Right atrium auricular region (tissue), 2 donors: Measurements from ENCODE around the gene YAE1. TPM values are rescaled to one million over a fixed set of nuclear protein-coding genes. Genes with fewer than 3 reads are reported as not detected.

Source experiments
- DNase-seq: peaks from one replicate; pipeline ENCODE4 v3.0.0-alpha.2; 2019; ENCODE audit warnings: low spot score
- H3K27ac ChIP-seq, 2 donors: fragments of 200-600 bp; sonication (generic); 1 replicate in 1 of 2; 2 replicates in 1 of 2; pipeline ENCODE4 v1.5.1; 2016 to 2019
- H3K27me3 ChIP-seq, 2 donors: fragments of 200-600 bp; sonication (generic); one replicate each; pipeline versions ENCODE4 v1.5.1 to v1.6.0; 2017 to 2019
- H3K36me3 ChIP-seq: fragments of 200-600 bp; sonication (generic); one replicate; pipeline ENCODE4 v1.5.1; 2016
- H3K4me1 ChIP-seq, 2 donors: fragments of 200-600 bp; sonication (generic); one replicate each; pipeline versions ENCODE4 v1.5.1 to v1.6.0; 2017 to 2019
- H3K4me3 ChIP-seq, 2 donors: fragments of 200-600 bp; sonication (generic); 1 replicate in 1 of 2; 2 replicates in 1 of 2; pipeline ENCODE4 v1.5.1; 2017 to 2019; ENCODE audit warnings: mild to moderate bottlenecking in 1 of 2, moderate library complexity in 1 of 2
- H3K9me3 ChIP-seq, 2 donors: fragments of 200-600 bp; sonication (generic); one replicate each; pipeline ENCODE4 v1.5.1; 2019
- CTCF ChIP-seq, 2 donors: fragments of 200-600 bp; sonication (generic); IDR thresholded peaks; one replicate each; pipeline ENCODE4 v1.5.1; 2019; ENCODE audit warnings: antibody characterized with exemption in 2 of 2
- total RNA-seq, 2 donors: library from RNA; depleted of rRNA; stranded (reverse); fragments of >200 nt; gene quantifications; one replicate each; pipeline ENCODE4 v1.1.0, GENCODE V29; 2016

Gene YAE1
- total RNA-seq, 2 donors from 2014 or later = 16.3 to 18.6 TPM

DNA sequence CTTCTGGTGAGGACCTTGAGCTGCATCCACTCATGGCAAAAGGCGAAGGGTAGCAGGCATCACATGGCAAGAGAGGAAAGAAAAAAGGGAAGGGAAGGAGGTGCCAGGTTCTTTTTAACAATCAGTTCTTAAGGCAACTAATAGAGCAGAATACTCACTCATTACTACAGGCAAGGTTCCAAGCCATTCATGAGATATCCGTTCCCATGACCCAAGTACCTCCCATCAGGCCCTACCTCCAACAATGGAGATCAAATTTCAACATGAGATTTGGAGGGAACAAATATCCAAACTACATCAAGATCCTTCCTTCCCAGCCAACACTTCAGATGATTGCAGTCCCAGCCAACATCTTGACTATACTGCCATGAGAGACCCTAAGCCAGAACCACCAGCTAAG lies 38.9 kb upstream of the YAE1 start:
- DNase-seq = no peak
- Histone ChIP-seq H3K27ac (no peak overlapping the region), H3K4me1 (no peaks in the 10 kb centered on the region), H3K27me3 (no peaks in the 10 kb centered on the region), H3K36me3 (no peaks in the 10 kb centered on the region), H3K4me3 (no peak overlapping the region), H3K9me3 (no peaks in the 10 kb centered on the region)
- TF ChIP-seq CTCF (IDR thresholded peaks at IDR 0.05) = no peak

GRCh38 chr7:39527951-39528350 lies 38.3 kb upstream of the YAE1 start:
- no peak for DNase-seq
- Histone ChIP-seq H3K4me1 (no peaks in the 10 kb centered on the region), H3K36me3 (no peaks in the 10 kb centered on the region), H3K27ac (no peak overlapping the region), H3K27me3 (no peaks in the 10 kb centered on the region), H3K9me3 (no peaks in the 10 kb centered on the region), H3K4me3 (no peak overlapping the region)
- TF ChIP-seq CTCF (IDR thresholded peaks at IDR 0.05) = no peak

GRCh38 chr7:39528849-39529248 lies 37.4 kb upstream of the YAE1 start:
- Histone ChIP-seq H3K27me3 (no peaks in the 10 kb centered on the region), H3K4me3 (no peak overlapping the region), H3K27ac (no peak overlapping the region), H3K4me1 (no peaks in the 10 kb centered on the region), H3K9me3 (no peaks in the 10 kb centered on the region), H3K36me3 (no peaks in the 10 kb centered on the region)
- DNase-seq = no peak
- no peak for TF ChIP-seq CTCF (IDR thresholded peaks at IDR 0.05)

DNA sequence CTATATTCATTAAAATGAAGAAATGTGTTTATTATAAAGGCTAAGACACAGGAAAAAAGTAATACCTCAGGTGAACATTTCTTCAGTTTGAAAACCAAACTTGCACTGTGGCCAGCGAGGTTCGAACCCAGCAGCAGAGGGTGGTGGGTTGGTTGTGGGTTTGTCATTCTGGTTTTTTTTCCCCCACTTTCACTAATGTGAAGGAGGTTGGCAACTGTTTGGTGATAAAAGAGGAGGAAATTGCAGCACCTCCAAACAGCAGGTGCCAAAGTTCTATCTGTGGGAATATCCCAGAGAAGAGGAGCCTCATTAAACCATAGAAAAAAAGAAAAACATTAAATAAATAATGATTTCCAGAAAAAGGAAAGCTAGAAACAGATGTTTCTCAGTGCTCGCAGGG lies 36.6 kb upstream of the YAE1 start:
- Histone ChIP-seq H3K9me3 (no peaks in the 10 kb centered on the region), H3K27me3 (no peaks in the 10 kb centered on the region), H3K27ac (no peak overlapping the region), H3K36me3 (no peaks in the 10 kb centered on the region), H3K4me1 (no peaks in the 10 kb centered on the region), H3K4me3 (no peak overlapping the region)
- no peak for TF ChIP-seq CTCF (IDR thresholded peaks at IDR 0.05)
- DNase-seq = no peak

DNA sequence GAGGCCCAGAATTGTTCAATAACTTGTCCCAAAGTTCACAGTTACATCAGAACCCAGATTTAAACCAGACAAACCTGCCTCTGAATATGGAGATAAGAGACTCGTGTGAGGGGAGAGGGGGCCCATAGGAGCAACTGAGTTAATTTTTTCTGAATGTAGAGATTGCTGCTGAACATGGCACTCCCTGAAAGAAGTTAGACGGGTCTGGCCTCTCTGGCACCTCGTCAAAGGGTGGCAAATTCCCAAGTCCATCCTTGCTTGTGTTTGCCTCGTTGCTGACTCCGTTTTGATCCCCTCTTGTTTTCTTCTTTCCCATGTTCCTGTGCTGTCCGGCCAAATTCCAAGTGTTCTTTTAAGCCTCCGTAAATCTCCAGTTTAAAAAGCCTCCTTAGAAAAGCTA lies 35.2 kb upstream of the YAE1 start:
- no peak overlapping the region for H3K4me3 ChIP-seq
- no peaks in the 10 kb centered on the region for H3K36me3 ChIP-seq
- no peak for DNase-seq
- TF ChIP-seq CTCF (IDR thresholded peaks at IDR 0.05) = no peak
- no peaks in the 10 kb centered on the region for H3K4me1 ChIP-seq
- H3K27me3 ChIP-seq = no peaks in the 10 kb centered on the region
- H3K9me3 ChIP-seq = no peaks in the 10 kb centered on the region
- no peak overlapping the region for H3K27ac ChIP-seq

DNA sequence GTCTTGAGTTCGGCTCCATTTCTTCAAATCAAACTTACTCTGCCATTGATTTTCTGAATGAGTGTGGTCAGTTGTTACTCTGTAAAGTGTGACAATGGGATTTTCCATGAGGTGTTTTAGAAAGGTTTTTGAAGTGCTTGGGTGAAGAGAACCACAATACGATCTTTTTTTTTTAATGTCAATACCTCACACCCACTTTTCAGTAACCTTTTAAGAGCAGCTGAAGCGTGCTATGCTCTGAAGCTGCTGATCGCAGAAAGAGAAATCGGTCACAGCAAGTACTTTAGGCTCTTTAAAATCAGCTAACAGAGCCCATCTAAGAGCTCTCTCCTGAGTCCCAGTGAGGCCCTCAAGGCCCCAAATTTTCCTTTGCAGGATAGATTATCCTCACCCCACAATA lies 34.4 kb upstream of the YAE1 start:
- no peak for TF ChIP-seq CTCF (IDR thresholded peaks at IDR 0.05)
- no peaks in the 10 kb centered on the region for H3K27me3 ChIP-seq
- no peak overlapping the region for H3K27ac ChIP-seq
- no peaks in the 10 kb centered on the region for H3K36me3 ChIP-seq
- no peaks in the 10 kb centered on the region for H3K4me1 ChIP-seq
- H3K4me3 ChIP-seq = no peak overlapping the region
- no peak for DNase-seq
- no peaks in the 10 kb centered on the region for H3K9me3 ChIP-seq
